Tibial nerve (tissue), 4 donors: Measurements from ENCODE around the gene FAM47E.

Experiments
- CTCF ChIP-seq, 5 experiments: fragments of 200-600 bp in 3 of 5; fragments of 450-650 bp in 2 of 5; sonication (generic) in 3 of 5; IDR thresholded peaks; one replicate each; pipeline ENCODE4 v1.5.1; 2016 to 2019; ENCODE audit warnings: antibody characterized with exemption in 5 of 5, mild to moderate bottlenecking in 3 of 5, moderate library complexity in 2 of 5
- EP300 ChIP-seq, 2 donors: sonication (generic); formaldehyde crosslinking; IDR thresholded peaks; one replicate each; pipeline ENCODE4 v1.6.1; 2017; ENCODE audit warnings: antibody characterized with exemption in 2 of 2, mild to moderate bottlenecking in 1 of 2
- POLR2A ChIP-seq, 2 donors: fragments of 450-650 bp; IDR thresholded peaks; one replicate each; pipeline ENCODE4 v1.6.1; 2017; ENCODE audit warnings: antibody characterized with exemption in 2 of 2, mild to moderate bottlenecking in 2 of 2, moderate library complexity in 2 of 2

GRCh38 chr4:76253511-76253910 is 2.0 kb downstream of the FAM47E start:
- TF ChIP-seq POLR2A (IDR thresholded peaks at IDR 0.05) (no peak), CTCF (IDR thresholded peaks at IDR 0.05) (no peak), EP300 (IDR thresholded peaks at IDR 0.05) (no peak)
